ENCODE data around the gene TAB2.
A peak's percentile ranks its signal among the peaks of the same experiment; 100 is the strongest.

GRCh38 chr6:149446791-149447376, 129.4 kb downstream of the TAB2 start:
- TF ChIP-seq MAX (IDR thresholded peaks at IDR 0.05) (no peak), SIN3A (IDR thresholded peaks at IDR 0.05; ENCODE audit: low read depth) (no peak), ZBTB33 (IDR thresholded peaks at IDR 0.05; ENCODE audit: extremely low read depth, insufficient replicate concordance, low read length) (no peak), POLR2A (IDR thresholded peaks at IDR 0.05; ENCODE audit: borderline replicate concordance, extremely low read depth, insufficient read depth, insufficient read length) (no peak), POLR2AphosphoS5 (IDR thresholded peaks at IDR 0.05; ENCODE audit: low read depth, low read length) (no peak), CTCF (IDR thresholded peaks at IDR 0.05 in 2 of 3, conservative IDR thresholded peaks at IDR 0.05 in 1 of 3; ENCODE audit: borderline replicate concordance in 1 of 3, insufficient read depth in 1 of 3, low read depth in 2 of 3, low read length in 2 of 3) (peak in 1 of 3 experiments; percentile 22; a peak in 2 of 6 replicates), ZFX (IDR thresholded peaks at IDR 0.05) (no peak)

Data from HCT116 (cell line).